ENCODE measurements around the gene SAFB.
"Not testable (repeated sequence)": the region's sequence is repeated elsewhere in the genome, so short reads cannot be mapped to it uniquely, and the experiment has no call there.

SAFB gene

GRCh38 chr19:5696196-5697021 is 73.5 kb downstream of the SAFB start:
- DNase-seq (ENCODE audit: low read depth in 2 of 2, low spot score in 1 of 2), result no peak

- DNase-seq (ENCODE audit: low read depth in 2 of 2, low spot score in 1 of 2), result no peak
Measured at GRCh38 chr19:5697022-5697889, 74.4 kb downstream of the SAFB start.

DNA sequence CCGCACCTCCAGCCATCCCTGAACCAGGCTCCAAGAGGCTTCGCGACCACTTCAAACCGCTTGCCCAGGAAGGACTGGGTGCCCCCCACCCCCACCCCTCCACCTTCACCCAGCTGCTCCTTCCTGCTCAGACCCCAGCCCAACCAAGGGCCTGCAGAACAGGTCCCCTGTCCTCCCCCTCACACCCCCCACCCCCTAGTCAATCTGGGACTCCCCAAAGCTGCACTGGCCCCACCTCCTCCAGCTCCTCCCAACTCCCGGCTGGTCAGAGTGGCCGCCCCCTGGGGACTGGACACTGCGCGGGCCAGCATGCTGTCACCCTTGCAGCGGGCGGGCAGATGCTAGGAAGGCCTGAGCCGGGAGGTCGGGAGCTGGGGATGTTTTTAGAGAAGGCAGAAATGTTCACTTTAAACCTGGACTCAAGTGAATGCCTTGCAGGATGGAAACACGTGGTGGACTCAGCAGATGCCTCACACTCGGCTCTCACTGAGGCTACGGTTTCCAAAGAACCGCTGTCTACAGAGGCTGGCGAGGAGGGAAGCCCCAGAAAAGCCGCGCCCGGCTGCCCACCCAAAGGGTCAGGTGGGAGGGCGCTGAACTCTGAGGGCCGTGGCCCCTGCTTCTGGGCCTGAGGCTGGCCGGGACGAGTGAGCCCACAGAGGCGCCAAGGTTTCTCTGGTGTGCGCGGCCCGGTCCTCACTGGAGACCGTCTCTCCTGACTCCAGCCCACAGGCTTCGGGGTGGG is 75.2 kb downstream of the SAFB start:
- no peak for DNase-seq (ENCODE audit: low read depth in 2 of 2, low spot score in 1 of 2)

DNA sequence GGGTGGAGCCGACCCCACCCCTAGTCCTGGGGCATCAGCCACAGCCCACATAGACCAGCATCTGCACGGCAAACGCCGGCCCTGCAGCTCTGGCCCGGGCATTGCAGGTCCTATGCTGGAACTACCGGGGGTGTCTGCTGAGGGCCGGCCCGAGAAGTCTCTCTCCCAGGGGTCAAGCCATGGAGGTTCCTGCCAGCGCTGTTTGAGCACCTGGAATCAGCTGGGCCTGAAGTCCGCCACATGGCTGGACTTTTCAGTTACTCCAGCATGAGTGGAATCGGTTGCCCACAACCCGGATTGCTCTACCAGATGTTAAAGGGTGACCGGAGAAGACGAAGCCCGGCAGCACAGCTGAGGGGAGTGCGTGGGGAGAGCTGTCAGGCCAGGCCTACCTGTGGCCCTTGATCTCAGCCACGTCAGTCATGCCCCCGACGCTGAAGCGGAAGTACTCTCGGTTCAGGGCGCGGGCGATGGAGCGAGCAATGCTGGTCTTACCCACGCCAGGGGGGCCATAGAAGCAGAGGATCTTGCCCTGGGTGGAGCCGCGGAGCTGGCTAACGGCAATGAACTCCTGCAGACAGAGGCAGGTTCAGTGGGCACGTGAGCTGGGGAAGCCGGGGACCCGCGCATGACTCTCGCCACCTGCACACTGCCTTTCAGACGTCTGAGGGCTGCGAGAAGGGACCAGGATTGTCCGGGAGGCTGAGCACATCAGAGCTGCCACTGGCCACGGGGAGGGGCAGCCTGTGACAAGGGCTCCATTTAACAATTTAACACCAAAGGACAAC is 75.9 kb downstream of the SAFB start:
- DNase-seq (ENCODE audit: low read depth in 2 of 2, low spot score in 1 of 2), result no peak

DNA sequence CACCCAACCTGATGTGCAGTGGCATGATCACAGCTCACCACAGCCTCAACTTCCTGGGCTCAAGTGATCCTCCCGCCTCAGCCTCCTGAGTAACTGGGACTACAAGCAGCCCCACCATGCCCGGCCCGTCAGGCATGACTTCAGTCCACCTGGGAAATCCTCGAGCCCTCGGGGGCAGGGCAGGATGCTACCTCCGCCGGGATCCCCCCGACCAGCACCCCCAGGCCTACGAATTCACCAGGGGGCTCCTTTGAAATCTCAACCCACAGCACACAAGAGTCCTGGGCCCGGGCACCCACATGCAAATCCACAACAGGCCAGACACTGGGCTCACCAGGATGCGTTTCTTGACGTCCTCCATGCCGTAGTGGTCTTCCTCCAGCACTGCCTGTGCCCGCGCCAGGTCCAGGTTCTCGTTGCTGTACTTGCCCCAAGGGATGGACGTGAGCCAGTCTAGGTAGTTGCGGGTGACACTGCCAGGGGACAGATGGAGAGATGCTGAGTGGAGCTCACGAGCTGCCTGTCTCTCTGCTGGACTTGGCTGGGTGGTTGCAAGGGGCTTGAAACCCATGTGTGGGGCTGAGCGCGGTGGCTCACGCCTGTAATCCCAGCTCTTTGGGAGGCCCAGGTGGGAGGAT is 77.7 kb downstream of the SAFB start:
- no peak for DNase-seq (ENCODE audit: low read depth in 2 of 2, low spot score in 1 of 2)

- not testable (repeated sequence) for DNase-seq (ENCODE audit: low read depth in 2 of 2, low spot score in 1 of 2)
Measured at GRCh38 chr19:5702053-5702410, 79.1 kb downstream of the SAFB start.

- DNase-seq (ENCODE audit: low read depth in 2 of 2, low spot score in 1 of 2), result no peak
Measured at GRCh38 chr19:5703819-5704818, 81.2 kb downstream of the SAFB start.

DNA sequence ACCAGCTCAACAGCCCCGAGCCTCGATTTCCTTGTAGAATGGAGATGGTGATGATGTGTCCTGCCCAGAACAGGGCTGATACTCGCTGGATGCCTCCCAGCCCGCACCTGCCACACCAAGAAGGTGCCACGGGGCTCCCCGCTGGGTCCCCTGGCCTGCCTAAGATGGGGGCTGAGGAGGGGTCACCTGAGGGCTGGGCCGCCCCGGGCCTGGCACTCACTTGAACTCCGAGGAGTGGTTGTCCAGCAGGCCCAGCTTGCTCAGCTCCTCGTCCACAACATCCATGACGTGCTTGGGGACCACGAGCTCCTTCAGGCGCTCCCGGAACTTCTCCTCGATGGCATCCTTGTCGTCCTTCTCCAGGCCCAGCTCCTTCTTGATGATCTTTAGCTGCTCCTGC is 82.7 kb downstream of the SAFB start:
- DNase-seq (ENCODE audit: low read depth in 2 of 2, low spot score in 1 of 2), result no peak

DNA sequence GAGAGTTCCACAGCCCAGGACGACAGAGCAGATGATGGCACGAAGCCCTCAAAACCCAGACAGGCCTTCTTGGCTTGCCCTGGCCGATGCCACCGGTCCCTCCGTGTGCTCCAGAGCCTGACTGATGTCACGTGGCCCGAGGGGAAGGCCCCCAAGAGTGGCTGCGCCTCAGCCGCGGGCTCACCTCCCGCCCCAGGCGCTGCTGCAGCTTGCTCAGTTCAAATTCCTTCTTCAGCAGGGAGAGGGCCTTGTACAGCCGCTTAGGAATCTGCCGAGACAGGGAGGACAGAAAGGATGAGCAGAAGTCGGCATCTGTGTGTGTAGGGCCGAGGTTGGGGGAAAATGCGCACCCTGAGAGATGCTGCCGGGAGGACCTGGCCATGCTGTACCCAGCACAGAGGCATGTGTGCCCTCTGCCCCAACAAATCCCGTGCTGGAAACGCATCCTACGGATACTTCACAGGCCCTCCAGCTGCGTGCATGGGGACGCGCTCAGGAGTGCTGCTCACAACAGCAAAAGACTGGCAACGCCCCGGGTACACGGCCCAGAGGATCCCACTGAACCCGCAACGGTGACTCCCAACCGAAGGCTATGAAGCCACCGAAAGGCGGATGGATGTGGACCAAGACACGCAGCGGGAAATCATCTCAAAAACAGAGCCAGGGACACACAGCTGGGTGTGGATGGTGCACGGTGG is 84.1 kb downstream of the SAFB start:
- no peak for DNase-seq (ENCODE audit: low read depth in 2 of 2, low spot score in 1 of 2)

DNA sequence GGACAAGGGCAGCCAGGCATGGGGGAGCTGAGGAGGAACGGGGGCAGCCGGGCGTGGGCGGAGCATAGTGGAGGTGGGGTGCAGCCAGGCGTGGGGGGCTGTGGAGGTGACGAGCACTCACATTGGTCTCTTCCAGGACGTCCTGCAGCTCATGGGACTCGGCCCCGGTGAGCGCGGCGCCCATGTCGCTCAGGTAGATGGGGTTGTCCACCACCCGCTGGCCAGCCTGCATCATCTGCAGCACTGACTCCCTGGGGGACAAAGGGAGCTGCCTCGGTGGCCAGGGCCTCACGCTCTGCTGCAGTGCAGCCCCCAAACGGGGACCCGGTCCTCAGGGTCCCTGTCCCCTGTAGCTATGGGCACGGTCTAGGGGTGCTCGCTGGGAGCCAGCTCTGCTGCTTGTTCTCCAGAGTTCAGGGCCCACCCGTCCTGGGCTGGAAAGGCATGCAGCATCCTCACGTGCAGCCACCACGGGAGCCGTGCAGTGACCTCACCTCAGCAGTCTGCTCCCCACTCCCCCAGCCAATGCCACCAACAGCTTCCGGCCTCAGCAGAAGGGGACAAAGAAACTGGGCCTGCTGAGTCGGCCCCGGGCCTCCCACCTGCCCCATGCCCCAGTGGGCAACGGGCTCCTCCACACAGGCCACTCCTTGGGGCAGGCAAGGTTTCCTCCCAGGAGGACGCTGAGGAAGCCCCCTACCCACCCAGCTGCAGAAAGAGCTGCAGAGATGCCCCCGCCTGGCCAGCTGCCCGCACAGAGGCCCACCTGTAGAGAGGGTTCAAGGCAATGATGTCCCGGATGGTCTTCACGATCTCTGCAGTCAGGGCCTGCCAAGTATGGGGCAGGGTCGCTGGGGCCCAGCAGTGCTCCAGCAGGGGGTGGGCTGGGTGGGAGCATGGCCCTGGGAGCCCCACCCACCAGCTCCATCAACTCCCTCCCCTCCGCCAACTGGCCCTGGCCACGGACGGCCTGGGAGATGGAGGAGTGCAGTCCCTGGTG is 85.0 kb downstream of the SAFB start:
- DNase-seq (ENCODE audit: low read depth in 2 of 2, low spot score in 1 of 2), result no peak

- DNase-seq (ENCODE audit: low read depth in 2 of 2, low spot score in 1 of 2), result no peak
Measured at GRCh38 chr19:5711025-5711424, 88.1 kb downstream of the SAFB start.

GRCh38 chr19:5711713-5712161 is 88.9 kb downstream of the SAFB start:
- DNase-seq (ENCODE audit: low read depth in 2 of 2, low spot score in 1 of 2), result no peak

DNA sequence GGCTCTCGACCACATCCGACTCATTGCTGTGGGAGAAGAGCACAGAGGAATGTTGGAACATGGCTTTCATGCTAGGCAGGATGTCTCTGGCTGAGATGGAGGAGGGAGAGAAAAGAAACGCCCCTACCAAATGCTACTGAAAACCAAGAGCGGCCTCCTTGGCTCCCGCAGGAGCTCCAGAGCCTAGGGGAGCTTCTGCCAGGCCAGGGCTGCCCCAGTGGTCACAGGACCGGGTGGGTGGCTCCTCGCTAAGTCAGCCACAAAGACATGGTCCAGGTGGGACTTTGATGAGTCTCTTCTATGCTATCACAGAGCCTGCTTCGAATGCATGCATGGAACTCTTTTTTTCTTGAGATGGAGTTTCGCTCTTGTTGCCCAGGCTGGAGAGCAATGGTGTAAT is 90.3 kb downstream of the SAFB start:
- no peak for DNase-seq (ENCODE audit: low read depth in 2 of 2, low spot score in 1 of 2)

DNA sequence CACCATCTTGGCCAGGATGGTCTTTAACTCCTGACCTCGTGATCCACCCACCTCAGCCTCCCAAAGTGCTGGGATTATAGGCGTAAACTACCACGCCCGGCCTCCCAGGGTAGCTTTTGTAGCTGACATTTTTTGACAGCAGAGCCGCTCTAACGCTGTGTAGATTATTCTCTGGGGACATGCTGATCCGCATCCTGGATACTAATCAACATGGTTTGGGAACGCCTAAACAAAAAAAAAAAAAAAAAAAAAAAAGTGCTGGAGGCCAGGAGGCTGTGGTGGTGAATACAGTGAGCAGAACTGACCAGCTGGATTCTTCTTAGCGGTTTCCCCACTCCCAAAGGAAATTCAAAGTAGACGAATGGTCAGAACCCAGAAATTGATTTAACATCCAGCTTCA is 91.9 kb downstream of the SAFB start:
- no peak for DNase-seq (ENCODE audit: low read depth in 2 of 2, low spot score in 1 of 2)

GRCh38 chr19:5717215-5717935 is 94.5 kb downstream of the SAFB start:
- DNase-seq (ENCODE audit: low read depth in 2 of 2, low spot score in 1 of 2), result no peak
